Gastroesophageal sphincter (tissue), 4 donors: ENCODE data around the gene MYO1D. TPM values are rescaled to one million over a fixed set of nuclear protein-coding genes. Genes with fewer than 3 reads are reported as not detected.

ENCODE experiments used
- ATAC-seq: fragments of 150-250 bp; one replicate; pipeline ENCODE4 v1.9.1; 2016; ENCODE audit warnings: mild to moderate bottlenecking, moderate library complexity
- H3K27ac ChIP-seq, 4 donors: fragments of 200-600 bp; sonication (generic) in 3 of 4; 1 replicate in 3 of 4; 2 replicates in 1 of 4; pipeline ENCODE4 v1.5.1; 2016 to 2019
- H3K27me3 ChIP-seq: fragments of 200-600 bp; sonication (generic); one replicate; pipeline ENCODE4 v1.5.1; 2019
- H3K36me3 ChIP-seq, 2 donors: fragments of 200-600 bp; sonication (generic); one replicate each; pipeline ENCODE4 v1.5.1; 2019; ENCODE audit warnings: control low read depth in 1 of 2
- H3K4me1 ChIP-seq, 3 donors: fragments of 200-600 bp; sonication (generic); 1 replicate in 2 of 3; 2 replicates in 1 of 3; pipeline ENCODE4 v1.5.1; 2016 to 2019; ENCODE audit warnings: control low read depth in 2 of 3
- H3K4me3 ChIP-seq, 2 donors: fragments of 200-600 bp; sonication (generic); one replicate each; pipeline ENCODE4 v1.5.1; 2019; ENCODE audit warnings: mild to moderate bottlenecking in 1 of 2, moderate library complexity in 1 of 2
- H3K9me3 ChIP-seq, 3 donors: fragments of 200-600 bp; sonication (generic); one replicate each; pipeline ENCODE4 v1.5.1; 2017 to 2019; ENCODE audit warnings: control low read depth in 2 of 3
- EP300 ChIP-seq: sonication (generic); formaldehyde crosslinking; IDR thresholded peaks from one replicate; pipeline ENCODE4 v1.6.1; 2017; ENCODE audit warnings: antibody characterized with exemption, mild to moderate bottlenecking
- POLR2A ChIP-seq, 2 donors: fragments of 450-650 bp; IDR thresholded peaks; one replicate each; pipeline ENCODE4 v1.6.1; 2017; ENCODE audit warnings: antibody characterized with exemption in 2 of 2, mild to moderate bottlenecking in 2 of 2, moderate library complexity in 1 of 2
- POLR2AphosphoS5 ChIP-seq: sonication (generic); formaldehyde crosslinking; IDR thresholded peaks from one replicate; pipeline ENCODE4 v1.6.1; 2017; ENCODE audit warnings: antibody characterized with exemption
- WGBS, 2 donors: methylation state at CpG; one replicate each; pipeline ENCODE4 v1.1.5; 2018; ENCODE audit warnings: low coverage in 1 of 2; 5-methylcytosine and 5-hydroxymethylcytosine counted together
- total RNA-seq, 4 donors: library from RNA; depleted of rRNA; stranded (reverse); fragments of >200 nt; gene quantifications; one replicate each; pipeline ENCODE4 v1.1.0, GENCODE V29; 2016
- TF ChIP-seq, protein P1 (sequence below), 4 experiments: fragments of 200-600 bp in 2 of 4; fragments of 450-650 bp in 2 of 4; sonication (generic) in 1 of 4; IDR thresholded peaks; one replicate each; pipeline ENCODE4 v1.5.1; 2017 to 2019; ENCODE audit warnings: antibody characterized with exemption in 4 of 4, mild to moderate bottlenecking in 2 of 4, moderate library complexity in 2 of 4

The MYO1D gene
- total RNA-seq, 4 donors from 2014 or later, result 28.2 to 63.5 (median 47.2) TPM

DNA sequence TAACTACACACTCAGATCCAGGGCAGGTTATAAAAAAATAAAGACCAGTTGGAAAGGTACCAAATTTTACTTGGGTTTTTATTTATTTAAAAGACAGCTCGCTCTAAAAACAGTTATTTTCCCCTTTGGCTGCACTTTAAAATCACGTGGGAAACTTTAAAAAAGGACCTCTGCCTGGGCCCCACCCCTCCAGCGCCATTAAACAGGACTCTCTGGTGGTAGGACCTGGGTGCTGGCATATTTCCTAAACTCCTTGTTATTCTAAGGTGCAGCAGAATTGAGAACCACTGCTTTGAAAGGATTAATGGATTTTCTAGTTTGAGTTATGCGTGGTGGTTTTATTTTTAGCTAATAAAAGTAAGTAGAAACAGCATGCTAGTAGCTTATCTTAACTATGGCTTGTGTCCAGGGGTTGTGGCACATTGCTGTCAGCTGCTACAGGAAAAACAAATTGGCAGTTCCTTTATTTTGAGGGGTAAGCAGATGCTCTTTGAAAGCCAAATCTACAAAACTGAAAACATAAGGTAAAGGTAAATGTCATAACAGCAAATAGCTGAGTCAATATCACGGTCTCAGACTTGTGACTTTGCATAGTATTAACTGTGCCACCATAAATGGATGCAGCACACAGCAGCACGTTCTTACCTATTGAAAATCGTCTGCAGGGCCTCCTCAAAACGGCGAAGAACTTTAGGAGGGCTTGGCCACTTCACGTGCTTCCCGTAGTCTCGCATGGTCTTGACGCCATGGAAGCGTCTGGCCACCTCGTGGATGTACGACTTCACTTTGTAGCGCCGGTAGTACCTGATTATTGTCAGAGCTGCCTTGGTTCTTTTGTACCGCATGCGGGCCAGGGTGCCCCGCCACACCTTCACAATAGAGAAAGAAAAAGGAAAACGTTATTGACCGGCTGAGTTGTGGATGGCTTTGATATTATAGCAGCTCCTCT, 218.2 kb downstream of the MYO1D start:
- Histone ChIP-seq H3K9me3 (no peaks in the 10 kb centered on the region), H3K4me3 (no peak overlapping the region), H3K27me3 (no peaks in the 10 kb centered on the region), H3K4me1 (peaks cover 0 to 15% (median 0%) of the 10 kb centered on the region in 3 donors), H3K27ac (no peak overlapping the region), H3K36me3 (peaks cover 0 to 13% of the 10 kb centered on the region in 2 donors)
- ATAC-seq, result no peak
- TF ChIP-seq, protein P1, sequence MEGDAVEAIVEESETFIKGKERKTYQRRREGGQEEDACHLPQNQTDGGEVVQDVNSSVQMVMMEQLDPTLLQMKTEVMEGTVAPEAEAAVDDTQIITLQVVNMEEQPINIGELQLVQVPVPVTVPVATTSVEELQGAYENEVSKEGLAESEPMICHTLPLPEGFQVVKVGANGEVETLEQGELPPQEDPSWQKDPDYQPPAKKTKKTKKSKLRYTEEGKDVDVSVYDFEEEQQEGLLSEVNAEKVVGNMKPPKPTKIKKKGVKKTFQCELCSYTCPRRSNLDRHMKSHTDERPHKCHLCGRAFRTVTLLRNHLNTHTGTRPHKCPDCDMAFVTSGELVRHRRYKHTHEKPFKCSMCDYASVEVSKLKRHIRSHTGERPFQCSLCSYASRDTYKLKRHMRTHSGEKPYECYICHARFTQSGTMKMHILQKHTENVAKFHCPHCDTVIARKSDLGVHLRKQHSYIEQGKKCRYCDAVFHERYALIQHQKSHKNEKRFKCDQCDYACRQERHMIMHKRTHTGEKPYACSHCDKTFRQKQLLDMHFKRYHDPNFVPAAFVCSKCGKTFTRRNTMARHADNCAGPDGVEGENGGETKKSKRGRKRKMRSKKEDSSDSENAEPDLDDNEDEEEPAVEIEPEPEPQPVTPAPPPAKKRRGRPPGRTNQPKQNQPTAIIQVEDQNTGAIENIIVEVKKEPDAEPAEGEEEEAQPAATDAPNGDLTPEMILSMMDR (IDR thresholded peaks at IDR 0.05), result no peak
- TF ChIP-seq POLR2AphosphoS5 (no peak), EP300 (no peak), POLR2A (IDR thresholded peaks at IDR 0.05) (no peak)
- WGBS, 2 donors, result 60 to 61% methylated on average over 11 to 21 of the region's 23 CpGs

DNA sequence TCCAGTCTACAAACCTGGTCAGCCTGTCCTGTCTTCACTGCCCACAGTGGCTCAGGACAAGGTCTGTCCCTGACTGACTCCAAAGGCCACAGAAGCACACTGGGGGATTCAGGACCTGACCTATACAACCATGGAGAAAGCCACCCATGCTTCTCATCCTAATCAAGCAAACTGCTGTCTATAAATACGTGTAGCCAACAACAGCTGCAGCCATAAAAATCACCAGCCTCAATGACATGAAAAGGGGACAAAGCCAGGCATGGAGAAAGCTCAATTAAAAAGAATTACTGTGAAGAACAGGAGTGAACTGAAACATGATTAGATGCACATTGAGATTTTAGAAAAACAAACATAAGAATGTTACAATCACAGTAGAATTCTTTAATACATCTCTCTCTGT, 220.0 kb downstream of the MYO1D start:
- ATAC-seq, result no peak
- H3K9me3 ChIP-seq, result no peaks in the 10 kb centered on the region
- no peaks in the 10 kb centered on the region for H3K27me3 ChIP-seq
- no peak overlapping the region for H3K27ac ChIP-seq
- no peak overlapping the region for H3K4me3 ChIP-seq
- H3K36me3 ChIP-seq, result peaks cover 0 to 30% of the 10 kb centered on the region in 2 donors
- no peak for TF ChIP-seq EP300
- 50 to 60% methylated on average over 1 of the region's 1 CpG for WGBS, 2 donors
- H3K4me1 ChIP-seq, result peaks cover 0 to 15% (median 0%) of the 10 kb centered on the region in 3 donors

DNA sequence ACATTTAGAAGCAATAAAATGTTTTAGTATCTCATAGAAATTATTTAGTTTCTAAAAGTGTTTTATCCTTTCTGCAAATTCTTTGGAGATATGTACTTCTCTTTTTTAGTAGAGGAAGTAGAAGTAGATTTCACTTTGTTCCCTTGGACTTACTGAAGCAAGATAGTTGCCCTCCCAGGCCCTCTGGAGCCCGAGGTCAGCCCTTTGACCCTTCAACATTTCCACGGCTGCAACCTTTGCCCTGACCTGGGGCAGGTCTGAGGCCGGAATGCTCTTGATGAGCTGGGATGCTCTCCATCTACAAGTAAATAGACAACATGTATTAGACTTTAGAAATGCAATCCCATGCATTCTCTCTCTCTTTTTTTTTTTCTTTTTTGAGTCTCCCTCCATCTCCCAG, 222.6 kb downstream of the MYO1D start:
- H3K4me1 ChIP-seq, result peaks cover 0 to 13% (median 0%) of the 10 kb centered on the region in 3 donors

DNA sequence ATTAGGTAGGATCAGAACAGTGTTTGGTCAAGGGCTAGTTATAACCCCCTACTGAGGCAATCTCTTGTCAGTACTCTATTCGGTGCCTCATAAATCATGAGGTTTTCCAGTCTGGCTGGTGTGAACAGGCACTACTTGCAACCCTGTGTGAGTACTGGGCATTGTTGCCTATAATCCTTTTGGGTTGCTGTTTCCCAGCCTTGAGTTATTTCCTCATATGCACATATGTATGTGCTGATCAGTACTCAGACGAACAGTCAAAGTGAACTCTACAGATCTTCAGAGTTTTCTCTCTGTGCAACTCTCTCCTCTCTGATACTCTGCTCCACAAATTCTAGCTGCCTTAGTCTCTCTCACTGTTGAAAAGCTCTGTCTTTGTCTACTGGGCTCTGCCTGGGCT, 225.8 kb downstream of the MYO1D start:
- Histone ChIP-seq H3K9me3 (peaks cover 0 to 8% (median 0%) of the 10 kb centered on the region in 3 donors), H3K4me3 (no peak overlapping the region), H3K27me3 (no peaks in the 10 kb centered on the region), H3K4me1 (no peaks in the 10 kb centered on the region), H3K36me3 (peaks cover 4 to 54% of the 10 kb centered on the region in 2 donors), H3K27ac (no peak overlapping the region)
- 100% methylated on average over 1 to 2 of the region's 2 CpGs for WGBS, 2 donors
- TF ChIP-seq EP300 (no peak), POLR2A (IDR thresholded peaks at IDR 0.05) (no peak), POLR2AphosphoS5 (no peak)
- TF ChIP-seq, protein P1 (IDR thresholded peaks at IDR 0.05), result no peak
- ATAC-seq, result no peak

More for the DNA sequence above, 222.6 kb downstream of the MYO1D start:
- peaks cover 4 to 53% of the 10 kb centered on the region in 2 donors for H3K36me3 ChIP-seq
- no peaks in the 10 kb centered on the region for H3K27me3 ChIP-seq
- H3K4me3 ChIP-seq, result no peak overlapping the region
- 63 to 92% methylated on average over 2 to 3 of the region's 3 CpGs for WGBS, 2 donors
- no peak overlapping the region for H3K27ac ChIP-seq
- ATAC-seq, result no peak
- H3K9me3 ChIP-seq, result peaks cover 0 to 8% (median 0%) of the 10 kb centered on the region in 3 donors
- no peak for TF ChIP-seq EP300
- no peak for TF ChIP-seq POLR2A (IDR thresholded peaks at IDR 0.05)
- no peak for TF ChIP-seq POLR2AphosphoS5
- TF ChIP-seq, protein P1 (IDR thresholded peaks at IDR 0.05), result no peak

DNA sequence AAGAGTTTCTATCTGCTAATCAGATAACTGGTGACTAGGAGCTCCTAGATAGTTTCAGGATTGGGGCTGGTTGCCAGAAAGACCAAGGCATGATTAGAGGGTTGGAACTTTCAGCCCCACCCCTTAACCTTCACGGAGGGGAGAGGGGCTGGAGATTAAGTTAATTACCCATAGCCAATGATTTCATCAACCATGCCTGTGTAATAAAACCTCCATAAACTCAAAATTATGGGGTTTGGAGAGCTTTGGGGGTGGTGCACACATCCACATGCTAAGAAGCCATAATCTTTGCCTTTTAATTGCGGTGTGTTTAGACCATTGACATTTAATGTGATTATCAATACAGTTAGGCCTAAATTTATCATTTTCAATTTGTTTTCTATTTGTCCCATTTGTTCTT, 228.5 kb downstream of the MYO1D start:
- no peaks in the 10 kb centered on the region for H3K27me3 ChIP-seq
- 75 to 100% methylated on average over 1 to 2 of the region's 2 CpGs for WGBS, 2 donors
- H3K27ac ChIP-seq, result no peak overlapping the region
- peaks cover 0 to 8% (median 0%) of the 10 kb centered on the region in 3 donors for H3K9me3 ChIP-seq
- TF ChIP-seq, protein P1 (IDR thresholded peaks at IDR 0.05), result no peak
- TF ChIP-seq EP300 (no peak), POLR2AphosphoS5 (no peak), POLR2A (IDR thresholded peaks at IDR 0.05) (no peak)
- H3K4me3 ChIP-seq, result no peak overlapping the region
- no peaks in the 10 kb centered on the region for H3K4me1 ChIP-seq
- peaks cover 4 to 43% of the 10 kb centered on the region in 2 donors for H3K36me3 ChIP-seq
- ATAC-seq, result no peak
